ENCODE data around the gene GPX3.

The GPX3 gene

DNA sequence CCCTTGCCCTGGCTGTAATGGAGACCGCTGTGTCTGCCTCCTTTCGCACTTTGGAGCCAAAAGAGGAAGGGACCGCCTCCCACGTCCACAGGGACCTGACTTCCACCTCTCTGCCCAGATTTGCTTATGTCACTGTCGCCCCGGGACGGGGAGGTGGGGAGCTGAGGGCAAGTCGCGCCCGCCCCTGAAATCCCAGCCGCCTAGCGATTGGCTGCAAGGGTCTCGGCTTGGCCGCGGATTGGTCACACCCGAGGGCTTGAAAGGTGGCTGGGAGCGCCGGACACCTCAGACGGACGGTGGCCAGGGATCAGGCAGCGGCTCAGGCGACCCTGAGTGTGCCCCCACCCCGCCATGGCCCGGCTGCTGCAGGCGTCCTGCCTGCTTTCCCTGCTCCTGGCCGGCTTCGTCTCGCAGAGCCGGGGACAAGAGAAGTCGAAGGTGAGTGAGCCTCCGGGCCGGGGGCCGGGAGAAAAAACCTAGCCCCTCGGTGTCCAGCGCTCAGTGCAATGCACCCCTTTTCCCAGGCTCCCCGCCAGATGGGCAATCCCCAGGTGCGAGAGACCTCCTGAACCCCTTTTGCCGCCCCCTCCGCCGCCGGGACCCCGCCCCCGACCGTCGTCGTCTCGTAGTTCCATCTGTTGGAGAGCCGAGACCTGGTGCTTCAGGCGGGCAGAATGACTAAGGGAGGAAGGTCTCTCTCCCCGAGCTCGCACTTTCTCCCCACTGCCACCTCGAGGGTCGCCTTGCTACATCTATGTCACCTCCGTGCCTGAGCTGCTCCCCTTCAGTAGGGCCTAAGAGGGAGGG, at the start of gene GPX3:
Gene GPX3, plus strand, starts transcription at position 288 of the 807 bp plus-strand sequence. Its CDS starts 64 bp downstream, at position 352.
- DNase-seq: peak; percentile 11 to 93 (median 66)

GRCh38 chr5:150978590-150978989, 41.8 kb upstream of the GPX3 start:
- no peak for DNase-seq

DNA sequence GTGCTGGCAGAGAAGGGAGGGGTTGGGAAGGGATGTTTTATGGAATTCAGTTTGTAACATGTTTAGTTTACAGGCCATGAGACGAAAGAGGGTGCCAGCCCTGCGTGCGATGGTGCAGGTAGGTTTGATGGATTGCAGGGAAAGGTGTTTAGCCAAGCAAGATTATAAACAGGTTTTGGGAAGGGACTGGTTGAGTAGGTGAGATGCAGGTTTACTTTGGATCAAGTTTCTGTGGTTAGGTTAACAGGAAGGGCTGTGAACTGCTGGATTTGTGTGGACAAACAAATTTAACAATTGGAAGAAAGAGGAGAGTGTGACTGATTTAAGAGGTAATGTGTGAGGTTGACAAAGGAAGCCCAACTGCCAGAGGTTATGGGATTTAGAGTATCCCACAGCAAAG, 32.6 kb upstream of the GPX3 start:
- no peak for DNase-seq

GRCh38 chr5:150989695-150990094, 30.7 kb upstream of the GPX3 start:
- DNase-seq: no peak

GRCh38 chr5:150992705-150993104, 27.7 kb upstream of the GPX3 start:
- DNase-seq: no peak

DNA sequence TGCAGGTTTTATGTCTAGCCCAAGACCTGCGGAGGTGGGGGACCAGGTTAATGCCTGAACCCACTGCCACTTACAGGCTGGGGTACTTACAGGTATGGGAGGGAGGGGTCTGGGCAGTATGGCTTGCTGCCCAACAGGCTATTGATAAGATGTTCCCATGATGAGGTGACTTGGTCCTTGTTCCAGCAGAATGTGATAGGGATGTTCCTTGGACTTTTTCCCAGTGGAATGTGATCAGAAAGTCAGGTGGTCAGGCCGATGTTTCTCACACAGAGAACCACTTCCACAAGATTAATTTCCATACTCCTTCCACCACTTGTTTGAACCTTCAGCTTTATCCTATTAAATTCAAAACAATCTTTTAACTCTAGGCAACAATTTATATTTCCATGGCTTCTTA, 27.0 kb upstream of the GPX3 start:
- DNase-seq: no peak

DNA sequence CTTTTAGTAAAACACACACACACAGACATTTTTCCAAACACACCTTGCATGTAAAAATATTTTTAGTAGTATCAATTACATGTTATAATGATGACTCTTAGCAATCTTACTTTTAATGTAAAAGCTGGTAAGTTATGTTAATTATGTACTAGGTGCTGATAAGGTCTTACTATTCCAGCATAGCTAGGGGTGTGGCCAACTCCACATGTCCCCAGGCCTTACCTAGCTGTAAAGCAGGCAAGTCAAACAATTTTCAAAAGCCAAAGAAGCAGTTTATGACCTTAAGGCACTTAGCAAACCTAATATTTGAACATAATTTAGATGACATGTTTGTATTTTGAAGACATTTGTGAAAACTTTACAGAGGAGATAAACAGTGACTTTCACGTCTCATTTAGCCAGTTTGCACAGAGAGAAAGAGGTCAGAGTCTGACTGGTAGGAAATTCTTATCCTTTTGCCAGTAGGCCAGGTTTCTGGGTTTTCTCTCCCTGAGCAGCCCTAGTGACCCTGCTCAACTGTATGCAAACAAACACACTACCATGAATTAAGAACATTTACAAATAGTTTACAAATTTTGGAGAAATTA, 26.5 kb upstream of the GPX3 start:
- DNase-seq: no peak

- peak in 2 of 14 donors; percentile 8 for DNase-seq
Measured at GRCh38 chr5:150999704-151000442, 20.5 kb upstream of the GPX3 start.

- DNase-seq: no peak
Measured at GRCh38 chr5:151001436-151001835, 19.0 kb upstream of the GPX3 start.

DNA sequence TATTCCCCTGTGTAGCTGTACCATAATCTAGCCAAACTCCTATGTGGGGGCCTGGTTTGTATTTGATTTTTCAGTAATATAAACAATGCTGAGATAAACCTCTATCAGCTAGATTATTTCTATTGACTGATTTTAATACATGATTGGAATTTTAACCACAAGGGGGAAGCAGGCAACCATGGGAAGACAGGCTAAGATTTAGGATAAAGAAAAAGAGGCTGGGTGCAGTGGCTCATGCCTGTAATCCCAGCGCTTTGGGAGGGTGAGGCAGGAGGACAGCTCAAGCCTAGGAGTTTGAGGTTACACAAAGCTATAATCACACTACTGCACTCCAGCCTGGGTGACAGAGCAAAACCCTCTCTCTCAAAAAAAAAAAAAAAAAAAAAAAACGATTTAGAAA, 18.1 kb upstream of the GPX3 start:
- DNase-seq: peak in 1 of 14 donors; percentile 14

DNA sequence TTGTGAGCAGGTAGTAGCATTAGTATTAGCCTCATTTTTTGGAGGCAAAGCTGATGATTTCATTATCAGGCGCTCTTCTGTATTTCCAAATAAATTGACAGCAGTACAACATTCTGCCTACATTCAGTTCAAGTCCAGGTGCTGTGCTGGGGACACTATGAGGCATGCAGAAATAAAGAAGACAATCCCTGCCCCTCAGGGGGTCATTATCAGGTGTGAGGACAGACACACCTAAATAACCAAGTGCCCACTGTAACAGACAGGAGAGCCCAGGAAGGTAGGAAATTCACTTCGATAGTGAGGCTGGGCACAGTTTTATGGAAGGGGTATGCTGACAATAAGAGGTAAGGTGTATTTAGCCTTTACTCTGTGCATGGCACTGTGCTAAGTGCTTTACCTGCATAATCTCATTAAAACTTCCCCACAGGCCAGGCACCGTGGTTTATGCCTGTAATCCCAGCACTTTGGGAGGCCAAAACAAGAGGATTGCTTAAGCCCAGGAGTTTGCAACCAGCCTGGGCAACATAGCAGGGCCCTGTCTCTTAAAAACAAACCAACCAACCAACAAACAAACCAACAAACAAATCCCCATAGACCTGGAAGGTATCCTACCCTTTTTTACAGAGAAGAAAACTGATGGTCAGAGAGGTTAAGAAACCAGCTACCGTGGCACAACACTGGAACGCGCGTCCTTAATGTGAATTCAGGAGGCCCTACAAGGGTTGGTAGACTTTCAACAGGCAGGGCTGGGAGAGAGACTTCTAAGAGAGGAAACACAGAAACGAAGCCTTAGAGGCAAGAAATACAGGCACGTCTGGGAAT, 17.5 kb upstream of the GPX3 start:
- no peak for DNase-seq

- no peak for DNase-seq
Measured at GRCh38 chr5:151003503-151003860, 16.9 kb upstream of the GPX3 start.

DNA sequence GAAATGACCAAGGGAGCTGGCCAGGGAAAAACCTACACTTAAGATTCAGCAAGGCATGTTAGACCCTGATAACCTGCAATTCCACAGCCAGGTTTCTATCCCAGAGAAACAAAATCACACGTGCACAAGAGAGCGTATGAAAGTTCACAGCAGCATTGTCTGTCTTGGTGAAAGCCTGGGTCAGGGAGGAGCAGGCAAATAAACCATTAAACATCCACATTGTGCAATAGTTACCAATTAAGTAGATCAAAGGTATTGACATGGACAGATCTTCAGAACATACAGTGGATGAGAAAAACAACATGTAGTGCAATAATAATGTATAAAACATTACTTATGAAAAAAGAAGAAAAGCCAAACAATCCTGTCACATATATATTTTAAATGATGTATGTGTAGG, 15.9 kb upstream of the GPX3 start:
- no peak for DNase-seq

- no peak for DNase-seq
Measured at GRCh38 chr5:151005187-151005949, 15.0 kb upstream of the GPX3 start.

DNA sequence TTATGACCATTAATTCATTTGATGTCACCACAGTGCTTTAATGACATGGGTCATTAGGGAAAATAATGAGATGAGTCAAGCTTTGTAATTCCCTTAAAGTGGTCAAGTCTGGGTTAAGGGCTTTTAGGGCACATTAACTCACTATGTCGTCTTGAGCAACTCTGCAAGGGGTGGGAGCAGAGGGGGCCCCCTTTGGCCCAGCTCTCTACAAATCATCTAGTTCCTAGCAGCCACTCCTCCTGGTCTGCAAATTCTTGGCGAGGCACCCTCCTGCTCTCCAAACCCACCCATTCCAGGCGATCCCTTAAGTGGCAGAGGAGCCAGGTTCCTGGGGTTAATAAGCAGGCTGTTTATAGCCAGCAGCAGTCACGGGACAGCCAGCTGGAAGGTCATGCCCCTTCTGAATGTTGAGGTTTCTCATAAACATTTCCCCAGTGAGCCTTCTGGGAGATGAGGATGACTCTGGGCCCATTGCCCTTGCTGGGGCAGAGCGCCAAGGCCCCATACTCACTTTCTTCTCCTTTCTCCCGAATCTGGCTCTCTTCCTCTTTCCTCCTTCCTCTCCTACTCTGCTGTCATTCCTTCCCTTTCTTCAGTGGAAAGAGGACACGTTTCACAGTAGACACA, 14.3 kb upstream of the GPX3 start:
- DNase-seq: peak in 5 of 14 donors; percentile 7 to 58 (median 25)

DNA sequence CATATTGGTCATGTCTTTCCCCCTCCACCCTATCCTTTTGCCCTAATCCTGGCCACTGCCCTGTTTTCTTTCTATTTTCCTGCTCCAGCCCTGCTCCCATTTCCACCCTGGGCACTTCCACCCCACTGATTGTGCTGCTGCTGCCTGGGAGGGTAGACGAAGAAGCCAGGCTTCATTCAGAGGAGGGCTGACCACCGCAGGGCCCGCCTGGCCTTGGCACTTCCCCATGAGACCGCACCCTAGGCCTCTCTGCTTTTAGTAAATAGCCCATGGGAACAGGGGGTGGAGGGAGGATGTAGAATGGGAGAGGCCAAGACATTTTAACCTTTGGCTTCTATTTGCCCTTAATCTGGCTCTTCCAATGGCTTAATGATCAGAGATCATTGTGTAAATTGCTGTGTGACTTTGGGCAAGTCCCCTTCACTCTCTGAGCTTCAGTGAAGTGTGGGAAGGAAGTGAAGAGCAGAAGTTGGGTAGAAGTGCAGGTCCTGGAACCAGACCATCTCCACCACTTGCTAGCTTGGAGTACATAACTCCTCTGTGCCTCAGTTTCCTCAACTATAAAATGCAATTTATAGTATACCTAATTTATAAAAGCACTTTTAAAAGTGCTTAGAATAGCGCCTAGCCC, 13.6 kb upstream of the GPX3 start:
- no peak for DNase-seq

GRCh38 chr5:151007430-151008209, 12.8 kb upstream of the GPX3 start:
- DNase-seq: no peak

DNA sequence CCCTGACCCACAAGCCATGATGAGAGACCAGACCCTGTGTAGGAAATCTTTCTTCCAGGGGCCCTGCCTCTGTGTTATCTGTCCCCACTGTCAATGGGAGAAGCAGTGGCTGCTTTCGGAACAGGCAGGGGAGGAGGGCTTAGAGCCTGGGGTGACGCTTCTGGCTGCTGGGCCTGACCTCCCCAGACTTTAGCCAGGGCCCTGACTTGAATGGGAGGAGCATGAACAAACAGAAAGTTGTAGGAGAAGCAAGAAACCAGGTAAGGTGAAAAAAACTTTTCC, 12.2 kb upstream of the GPX3 start:
- DNase-seq: no peak

- DNase-seq: no peak
Measured at GRCh38 chr5:151008906-151009305, 11.5 kb upstream of the GPX3 start.

- DNase-seq: no peak
Measured at GRCh38 chr5:151012862-151013261, 7.5 kb upstream of the GPX3 start.

Measured in C1 segment of cervical spinal cord (tissue), 14 donors.